Measurements from ENCODE around the gene HCFC1R1. TPM values are rescaled to one million over a fixed set of nuclear protein-coding genes. Genes with fewer than 3 reads are reported as not detected.
A peak's percentile ranks its signal among the peaks of the same experiment; 100 is the strongest.

HCFC1R1 gene
- polyA plus RNA-seq, 3 donors: 16.7 to 27.1 (median 19.9) TPM

GRCh38 chr16:3047387-3047720 lies 23.6 kb upstream of the HCFC1R1 start:
- intact Hi-C loops (cut with micrococcal nuclease): no loop called here
- Mint-ChIP-seq H3K9me3 (peaks cover 0 to 9% (median 3%) of the 10 kb centered on the region in 7 donors), H3K27me3 (ENCODE audit: low read depth in 3 of 3) (peaks cover 29 to 45% (median 38%) of the 10 kb centered on the region in 3 donors), H3K27ac (peak overlapping the region in 1 of 7 donors; percentile 62), H3K4me1 (peaks cover 66% of the 10 kb centered on the region), H3K4me3 (peak overlapping the region; percentile 75 to 93), H3K36me3 (peaks cover 24 to 29% of the 10 kb centered on the region in 2 donors)
- no peaks in the 10 kb centered on the region for H4K20me1 ChIP-seq (ENCODE audit: insufficient read depth, low read length)
- peak overlapping the region; percentile 93 for H2AFZ ChIP-seq (ENCODE audit: insufficient read depth, low read depth, low read length, poor library complexity, severe bottlenecking)
- H3K27ac ChIP-seq (ENCODE audit: low read depth in 1 of 2, low read length in 2 of 2): no peak overlapping the region
- 21% methylated on average over 11 of the region's 13 CpGs for WGBS (ENCODE audit: insufficient coverage)
- peak overlapping the region in 2 of 3 experiments; percentile 22 to 86 for H3K4me3 ChIP-seq (replicated peaks in 1 of 3; ENCODE audit: low read depth in 2 of 3, low read length in 3 of 3)
- no peaks in the 10 kb centered on the region for H3K36me3 ChIP-seq (replicated peaks in 1 of 2; ENCODE audit: control insufficient read depth in 1 of 2, insufficient read depth in 2 of 2, low read length in 2 of 2)
- peaks cover 69 to 87% of the 10 kb centered on the region in 2 donors for H3K4me1 ChIP-seq (ENCODE audit: control insufficient read depth in 1 of 2, insufficient read depth in 2 of 2, low read length in 2 of 2)
- no peak for DNase-seq
- peak overlapping the region; percentile 100 for H3K4me2 ChIP-seq (replicated peaks; ENCODE audit: extremely low read depth, low read length, poor library complexity, severe bottlenecking)
- no peaks in the 10 kb centered on the region for H3K9me3 ChIP-seq (replicated peaks in 1 of 2; ENCODE audit: control insufficient read depth in 1 of 2, insufficient read depth in 1 of 2, low read length in 2 of 2)
- peaks cover 7 to 31% of the 10 kb centered on the region in 2 donors for H3K27me3 ChIP-seq (ENCODE audit: control insufficient read depth in 2 of 2, insufficient read depth in 2 of 2, low read length in 2 of 2)
- H3K9ac ChIP-seq (ENCODE audit: insufficient read depth, low read length, poor library complexity, severe bottlenecking): peak overlapping the region; percentile 70
- H3K79me2 ChIP-seq (ENCODE audit: insufficient read depth, low read length): no peaks in the 10 kb centered on the region
- TF ChIP-seq CTCF (IDR thresholded peaks at IDR 0.05): no peak

GRCh38 chr16:3046641-3047386 lies 23.1 kb upstream of the HCFC1R1 start:
- Histone ChIP-seq H3K4me1 (ENCODE audit: control insufficient read depth in 1 of 2, insufficient read depth in 2 of 2, low read length in 2 of 2) (peaks cover 66 to 83% of the 10 kb centered on the region in 2 donors), H3K4me2 (replicated peaks; ENCODE audit: extremely low read depth, low read length, poor library complexity, severe bottlenecking) (peak overlapping the region; percentile 100), H3K27ac (ENCODE audit: low read depth in 1 of 2, low read length in 2 of 2) (peak overlapping the region in 1 of 2 donors; percentile 44), H3K79me2 (ENCODE audit: insufficient read depth, low read length) (no peaks in the 10 kb centered on the region), H3K9ac (ENCODE audit: insufficient read depth, low read length, poor library complexity, severe bottlenecking) (peak overlapping the region; percentile 70), H2AFZ (ENCODE audit: insufficient read depth, low read depth, low read length, poor library complexity, severe bottlenecking) (peak overlapping the region; percentile 93), H3K9me3 (replicated peaks in 1 of 2; ENCODE audit: control insufficient read depth in 1 of 2, insufficient read depth in 1 of 2, low read length in 2 of 2) (no peaks in the 10 kb centered on the region), H3K36me3 (replicated peaks in 1 of 2; ENCODE audit: control insufficient read depth in 1 of 2, insufficient read depth in 2 of 2, low read length in 2 of 2) (no peaks in the 10 kb centered on the region), H3K27me3 (ENCODE audit: control insufficient read depth in 2 of 2, insufficient read depth in 2 of 2, low read length in 2 of 2) (peaks cover 7 to 31% of the 10 kb centered on the region in 2 donors), H4K20me1 (ENCODE audit: insufficient read depth, low read length) (no peaks in the 10 kb centered on the region), H3K4me3 (replicated peaks in 1 of 3; ENCODE audit: low read depth in 2 of 3, low read length in 3 of 3) (peak overlapping the region; percentile 51 to 86 (median 73))
- 3% methylated on average over 50 of the region's 54 CpGs for WGBS (ENCODE audit: insufficient coverage)
- Mint-ChIP-seq H3K4me1 (peaks cover 61% of the 10 kb centered on the region), H3K27me3 (ENCODE audit: low read depth in 3 of 3) (peaks cover 29 to 42% (median 39%) of the 10 kb centered on the region in 3 donors), H3K4me3 (peak overlapping the region; percentile 75 to 93), H3K9me3 (peaks cover 0 to 9% (median 3%) of the 10 kb centered on the region in 7 donors), H3K27ac (peak overlapping the region in 2 of 7 donors; percentile 41 to 45), H3K36me3 (peaks cover 20 to 26% of the 10 kb centered on the region in 2 donors)
- no peak for DNase-seq
- intact Hi-C loops (cut with micrococcal nuclease): no loop called here
- TF ChIP-seq CTCF (IDR thresholded peaks at IDR 0.05): no peak

All from CD14-positive monocyte (primary cell).